B cell (primary cell): ENCODE data around the gene AS3MT. TPM values are rescaled to one million over a fixed set of nuclear protein-coding genes. Genes with fewer than 3 reads are reported as not detected.

Experiments
- ATAC-seq: fragments of 200-7000 bp; cut with Tn5 transposase; one replicate; pipeline ENCODE4 v1.10.0; 2021; ENCODE audit warnings: low read depth, mild to moderate bottlenecking, moderate number of reproducible peaks, moderate library complexity
- CTCF ChIA-PET: fragments of 350-600 bp; sonication (Branson Sonifier 250); formaldehyde crosslinking; loops from one replicate; lab custom pipeline; 2021; ENCODE audit warnings: antibody characterized with exemption, inconsistent platforms; lab: Charles Lee
- POLR2A ChIA-PET: fragments of 350-600 bp; sonication (Branson Sonifier 250); formaldehyde crosslinking; loops from one replicate; lab custom pipeline; 2021; ENCODE audit warnings: antibody characterized with exemption; lab: Charles Lee
- DNase-seq: peaks from one replicate; pipeline ENCODE4 v3.0.0; 2013
- H2AFZ ChIP-seq: 2 replicates; pipeline ENCODE4 v1.6.1; 2012; ENCODE audit warnings: mild to moderate bottlenecking, low read depth, low read length; ENCODE audit not compliant: insufficient read depth, poor library complexity, severe bottlenecking
- H3K27ac ChIP-seq, 2 donors: 1 replicate in 1 of 2; 2 replicates in 1 of 2; pipeline ENCODE4 v1.5.1; 2012 to 2013; ENCODE audit warnings: low read length in 2 of 2, mild to moderate bottlenecking in 2 of 2, moderate library complexity in 1 of 2
- H3K27me3 ChIP-seq, 4 experiments: fragments of 200-600 bp in 1 of 4; sonication (generic) in 1 of 4; replicated peaks in 1 of 4; 1 replicate in 2 of 4; 2 replicates in 2 of 4; pipeline versions ENCODE4 v1.6.1 to v1.7.0; 2013 to 2016; ENCODE audit warnings: low read length in 3 of 4, mild to moderate bottlenecking in 2 of 4, mixed read lengths in 1 of 4, moderate library complexity in 1 of 4; ENCODE audit not compliant: insufficient read depth in 4 of 4, control insufficient read depth in 3 of 4; ENCODE audit errors: control extremely low read depth in 1 of 4
- H3K36me3 ChIP-seq, 2 experiments: replicated peaks in 1 of 2; 1 replicate in 1 of 2; 2 replicates in 1 of 2; pipeline versions ENCODE4 v1.6.1 to v1.7.1; 2013; ENCODE audit warnings: low read length in 1 of 2; ENCODE audit not compliant: insufficient read depth in 2 of 2, control insufficient read depth in 1 of 2; ENCODE audit errors: control extremely low read depth in 1 of 2, extremely low read depth in 1 of 2
- H3K4me1 ChIP-seq, 2 donors: fragments of 200-600 bp in 1 of 2; sonication (generic) in 1 of 2; 1 replicate in 1 of 2; 2 replicates in 1 of 2; pipeline versions ENCODE4 v1.5.1 to v1.6.1; 2013 to 2017; ENCODE audit warnings: low read length in 2 of 2; ENCODE audit not compliant: control insufficient read depth in 2 of 2, insufficient read depth in 2 of 2
- H3K4me2 ChIP-seq: replicated peaks from 2 replicates; pipeline ENCODE3; 2012; ENCODE audit warnings: mild to moderate bottlenecking, low read depth, low read length; ENCODE audit not compliant: poor library complexity, severe bottlenecking
- H3K4me3 ChIP-seq, 5 experiments: fragments of 200-600 bp in 1 of 5; sonication (generic) in 1 of 5; 1 replicate in 3 of 5; 2 replicates in 2 of 5; pipeline versions ENCODE4 v1.5.1 to v1.7.0; 2011 to 2016; ENCODE audit warnings: low read length in 4 of 5, mild to moderate bottlenecking in 4 of 5, low read depth in 2 of 5, control low read depth in 1 of 5, moderate library complexity in 1 of 5; ENCODE audit not compliant: insufficient read depth in 1 of 5; ENCODE audit errors: control extremely low read depth in 1 of 5, extremely low read depth in 1 of 5
- H3K79me2 ChIP-seq: fragments of 200-600 bp; sonication (generic); one replicate; pipeline ENCODE4 v1.6.0; 2016; ENCODE audit warnings: low read length; ENCODE audit not compliant: control insufficient read depth, insufficient read depth
- H3K9ac ChIP-seq: fragments of 200-600 bp; sonication (generic); 2 replicates; pipeline ENCODE4 v1.6.1; 2017; ENCODE audit warnings: mild to moderate bottlenecking, low read length, moderate library complexity
- H3K9me3 ChIP-seq, 3 donors: one replicate each; pipeline versions ENCODE4 v1.6.1 to v1.7.1; 2013; ENCODE audit warnings: low read length in 2 of 3; ENCODE audit not compliant: control insufficient read depth in 2 of 3, insufficient read depth in 1 of 3; ENCODE audit errors: control extremely low read depth in 1 of 3
- H4K20me1 ChIP-seq: 2 replicates; pipeline ENCODE4 v1.6.0; 2012; ENCODE audit warnings: mild to moderate bottlenecking, low read length; ENCODE audit not compliant: insufficient read depth, control insufficient read depth, poor library complexity, severe bottlenecking
- H3K27ac Mint-ChIP-seq: one replicate; pipeline ENCODE4 v1.8.0; 2021; ENCODE audit warnings: mixed read lengths
- H3K27me3 Mint-ChIP-seq: one replicate; pipeline ENCODE4 v1.8.0; 2021; ENCODE audit warnings: mixed read lengths
- H3K4me1 Mint-ChIP-seq: one replicate; pipeline ENCODE4 v1.8.0; 2021; ENCODE audit warnings: mixed read lengths
- H3K4me3 Mint-ChIP-seq: one replicate; pipeline ENCODE4 v1.8.0; 2021; ENCODE audit warnings: mixed read lengths
- H3K9me3 Mint-ChIP-seq: one replicate; pipeline ENCODE4 v1.8.0; 2022; ENCODE audit warnings: mixed read lengths; ENCODE audit not compliant: insufficient read depth
- EZH2 ChIP-seq: IDR thresholded peaks from 2 replicates; pipeline ENCODE4 v1.6.1; 2012; ENCODE audit warnings: borderline replicate concordance, low read depth, mild to moderate bottlenecking, moderate library complexity, low read length; ENCODE audit not compliant: insufficient read depth, poor library complexity, severe bottlenecking
- WGBS: methylation state at CpG from one replicate; pipeline ENCODE4 v1.1.5; 2013; ENCODE audit warnings: missing lambda C conversion rate; ENCODE audit not compliant: insufficient coverage; 5-methylcytosine and 5-hydroxymethylcytosine counted together
- intact Hi-C: fragments of 100-400 bp; cut with micrococcal nuclease; formaldehyde crosslinking; loops from one replicate; pipeline ENCODE4 v1.10.0; 2022
- polyA plus RNA-seq: library from polyadenylated mRNA; depleted of rRNA; stranded (reverse); fragments of >200 nt; gene quantifications from 2 replicates; pipeline ENCODE4 v1.2.3, GENCODE V29; 2012
- total RNA-seq, 2 donors: library from RNA; stranded (reverse); fragments of 120-200 nt in 1 of 2; gene quantifications; 1 replicate in 1 of 2; 2 replicates in 1 of 2; pipeline versions ENCODE4 v1.2.3 to v1.2.4, GENCODE V29; 2013 to 2022
- TF ChIP-seq, protein P1 (sequence below): fragments of 200-600 bp; IDR thresholded peaks from one replicate; pipeline ENCODE4 v1.8.0; 2022; ENCODE audit warnings: antibody characterized with exemption, mild to moderate bottlenecking

AS3MT gene
- total and polyA plus RNA-seq, 2 donors (not counting 1 experiment from before 2014, with no cell fraction given): 0.25 TPM; not detected in 1

DNA sequence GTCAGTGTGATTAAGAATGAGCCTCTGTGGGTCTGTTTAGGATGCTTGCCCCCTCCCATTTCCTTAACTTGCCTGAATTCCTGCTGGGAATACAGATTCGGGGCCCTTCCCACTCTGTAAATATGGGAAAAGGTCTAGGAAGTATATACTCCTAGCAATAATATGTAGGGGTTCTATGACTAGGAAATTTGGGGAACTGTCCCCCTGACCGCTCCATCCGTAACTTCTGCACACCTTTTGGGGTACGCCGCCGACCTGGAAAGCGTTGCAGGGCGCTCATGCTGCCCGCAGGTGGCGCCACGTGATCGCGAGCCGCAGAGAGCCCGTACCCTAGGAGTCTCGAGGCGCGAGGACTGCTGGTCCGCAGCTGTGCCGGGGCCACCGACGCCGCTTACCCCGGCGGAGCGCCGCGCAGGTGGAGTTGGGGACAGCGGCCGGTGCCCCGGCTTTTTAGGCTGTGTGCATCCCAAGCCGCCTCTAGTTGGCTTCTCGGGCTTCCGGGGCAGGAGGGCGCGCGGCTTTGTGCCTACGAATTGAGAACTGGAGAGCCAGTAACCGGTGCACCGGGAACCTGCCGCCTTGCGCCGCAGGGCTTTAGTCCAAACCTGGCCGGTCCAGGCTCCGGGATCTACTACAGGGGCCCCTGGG is 48.2 kb downstream of the AS3MT start:
- ChIA-PET CTCF (interaction anchor here (0.5 to 7.7 kb wide), 20 partner anchors 8 to 568 kb away, joined by 3 to 151 read pairs (median 3); partner anchors contain the start of genes ARL3, AS3MT, RPEL1 and SFXN2), POLR2A (interaction anchor here (0.7 to 1.5 kb wide), 5 partner anchors 48 to 450 kb away, joined by 3 to 7 read pairs (median 3); partner anchors contain the start of genes AS3MT and TAF5)
- ATAC-seq (peak; percentile 47), DNase-seq (no peak)
- Mint-ChIP-seq H3K9me3 (no peaks in the 10 kb centered on the region), H3K4me3 (peak overlapping the region; percentile 98), H3K27me3 (peaks cover 12% of the 10 kb centered on the region), H3K27ac (peak overlapping the region; percentile 96), H3K4me1 (peaks cover 47% of the 10 kb centered on the region)
- peak overlapping the region; percentile 100 for H2AFZ ChIP-seq
- intact Hi-C loops: loop anchor here (1.0 to 10.0 kb wide), 5 partner anchors 270 to 1350 kb away; partner anchors contain the start of genes GSTO2, PPRC1 and SFR1
- peak overlapping the region; percentile 96 for H3K4me2 ChIP-seq
- no peaks in the 10 kb centered on the region for H3K36me3 ChIP-seq
- H3K4me3 ChIP-seq: peak overlapping the region; percentile 3 to 95 (median 93)
- H4K20me1 ChIP-seq: no peaks in the 10 kb centered on the region
- peaks cover 17% of the 10 kb centered on the region for H3K79me2 ChIP-seq
- TF ChIP-seq, protein P1, sequence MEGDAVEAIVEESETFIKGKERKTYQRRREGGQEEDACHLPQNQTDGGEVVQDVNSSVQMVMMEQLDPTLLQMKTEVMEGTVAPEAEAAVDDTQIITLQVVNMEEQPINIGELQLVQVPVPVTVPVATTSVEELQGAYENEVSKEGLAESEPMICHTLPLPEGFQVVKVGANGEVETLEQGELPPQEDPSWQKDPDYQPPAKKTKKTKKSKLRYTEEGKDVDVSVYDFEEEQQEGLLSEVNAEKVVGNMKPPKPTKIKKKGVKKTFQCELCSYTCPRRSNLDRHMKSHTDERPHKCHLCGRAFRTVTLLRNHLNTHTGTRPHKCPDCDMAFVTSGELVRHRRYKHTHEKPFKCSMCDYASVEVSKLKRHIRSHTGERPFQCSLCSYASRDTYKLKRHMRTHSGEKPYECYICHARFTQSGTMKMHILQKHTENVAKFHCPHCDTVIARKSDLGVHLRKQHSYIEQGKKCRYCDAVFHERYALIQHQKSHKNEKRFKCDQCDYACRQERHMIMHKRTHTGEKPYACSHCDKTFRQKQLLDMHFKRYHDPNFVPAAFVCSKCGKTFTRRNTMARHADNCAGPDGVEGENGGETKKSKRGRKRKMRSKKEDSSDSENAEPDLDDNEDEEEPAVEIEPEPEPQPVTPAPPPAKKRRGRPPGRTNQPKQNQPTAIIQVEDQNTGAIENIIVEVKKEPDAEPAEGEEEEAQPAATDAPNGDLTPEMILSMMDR: peak; percentile 99
- TF ChIP-seq EZH2: no peak
- H3K27me3 ChIP-seq: peaks cover 0 to 12% (median 6%) of the 10 kb centered on the region in 4 experiments
- H3K27ac ChIP-seq: peak overlapping the region; percentile 92 to 94
- H3K9me3 ChIP-seq: peaks cover 0 to 3% (median 0%) of the 10 kb centered on the region in 3 donors
- peak overlapping the region; percentile 94 for H3K9ac ChIP-seq
- whole genome bisulfite sequencing: under 1% methylated on average over 44 of the region's 45 CpGs
- peaks cover 28 to 33% of the 10 kb centered on the region in 2 donors for H3K4me1 ChIP-seq
